GM23338 (cell line): ENCODE results near the gene SMURF1. TPM values are rescaled to one million over a fixed set of nuclear protein-coding genes. Genes with fewer than 3 reads are reported as not detected.

Experiments
- ATAC-seq: fragments of 200-7000 bp; cut with Tn5 transposase; 3 replicates; pipeline ENCODE4 v1.9.1; 2020
- DNase-seq: peaks from one replicate; pipeline ENCODE4 v3.0.0-alpha.2; 2015; ENCODE audit warnings: low spot score
- H2AFZ ChIP-seq: fragments of 200-600 bp; sonication (generic); 2 replicates; pipeline ENCODE4 v1.8.0; 2016; ENCODE audit warnings: antibody characterized with exemption, mild to moderate bottlenecking, moderate library complexity
- H3F3A ChIP-seq: fragments of 200-600 bp; sonication (generic); replicated peaks from 2 replicates; pipeline ENCODE4 v1.8.0; 2017; ENCODE audit warnings: antibody characterized with exemption, mixed run types, low read depth
- H3K27ac ChIP-seq: fragments of 200-600 bp; sonication (generic); 2 replicates; pipeline ENCODE4 v1.6.1; 2016; ENCODE audit warnings: low read depth
- H3K27me3 ChIP-seq: fragments of 200-600 bp; sonication (generic); 2 replicates; pipeline ENCODE4 v1.8.0; 2016; ENCODE audit warnings: mild to moderate bottlenecking, mixed run types, moderate library complexity; ENCODE audit not compliant: insufficient read depth
- H3K36me3 ChIP-seq: fragments of 200-600 bp; sonication (generic); 2 replicates; pipeline ENCODE4 v1.8.0; 2016; ENCODE audit warnings: mild to moderate bottlenecking; ENCODE audit not compliant: insufficient read depth
- H3K4me1 ChIP-seq: fragments of 200-600 bp; sonication (generic); 2 replicates; pipeline ENCODE4 v1.8.0; 2016; ENCODE audit warnings: mild to moderate bottlenecking, moderate library complexity; ENCODE audit not compliant: insufficient read depth
- H3K4me2 ChIP-seq: fragments of 200-600 bp; sonication (generic); 2 replicates; pipeline ENCODE4 v1.7.1; 2017; ENCODE audit warnings: mixed run types
- H3K4me3 ChIP-seq: fragments of 200-600 bp; sonication (generic); 2 replicates; pipeline ENCODE4 v1.6.1; 2016; ENCODE audit warnings: mixed run types
- H3K79me2 ChIP-seq: fragments of 200-600 bp; sonication (generic); replicated peaks from 2 replicates; pipeline ENCODE4 v1.8.0; 2017; ENCODE audit warnings: mild to moderate bottlenecking; ENCODE audit not compliant: insufficient read depth
- H3K9me2 ChIP-seq: fragments of 200-600 bp; sonication (generic); 2 replicates; pipeline ENCODE4 v1.8.0; 2017; ENCODE audit not compliant: insufficient read depth
- H4K20me1 ChIP-seq: fragments of 200-600 bp; sonication (generic); replicated peaks from 2 replicates; pipeline ENCODE4 v1.8.0; 2017; ENCODE audit warnings: mild to moderate bottlenecking; ENCODE audit not compliant: insufficient read depth
- H3K27ac Mint-ChIP-seq: 2 replicates; pipeline ENCODE4 v1.8.0; 2020; ENCODE audit warnings: inconsistent platforms, mild to moderate bottlenecking, moderate library complexity, mixed read lengths
- H3K27me3 Mint-ChIP-seq: 3 replicates; pipeline ENCODE4 v1.8.0; 2022; ENCODE audit warnings: low read depth, mild to moderate bottlenecking, moderate library complexity, mixed read lengths, inconsistent platforms; ENCODE audit not compliant: insufficient read depth, poor library complexity
- H3K36me3 Mint-ChIP-seq: 3 replicates; pipeline ENCODE4 v1.8.0; 2021; ENCODE audit warnings: low read depth, mild to moderate bottlenecking, inconsistent platforms, moderate library complexity, mixed read lengths
- H3K4me1 Mint-ChIP-seq: 3 replicates; pipeline ENCODE4 v1.8.0; 2020; ENCODE audit warnings: mild to moderate bottlenecking, inconsistent platforms, mixed read lengths
- H3K4me3 Mint-ChIP-seq: 3 replicates; pipeline ENCODE4 v1.8.0; 2021; ENCODE audit warnings: moderate library complexity, mild to moderate bottlenecking, inconsistent platforms, mixed read lengths
- H3K9me3 Mint-ChIP-seq: 3 replicates; pipeline ENCODE4 v1.8.0; 2020; ENCODE audit warnings: moderate library complexity, mild to moderate bottlenecking, inconsistent platforms, mixed read lengths
- CREB1 ChIP-seq: fragments of 250-450 bp; sonication (Bioruptor Pico); IDR thresholded peaks from 2 replicates; pipeline ENCODE4 v1.5.0; 2020; ENCODE audit warnings: low read depth, mild to moderate bottlenecking, moderate library complexity
- NANOG ChIP-seq: IDR thresholded peaks from 2 replicates; pipeline ENCODE4 v1.6.1; 2016; ENCODE audit warnings: antibody characterized with exemption, borderline replicate concordance
- POLR2AphosphoS5 ChIP-seq: IDR thresholded peaks from 2 replicates; pipeline ENCODE4 v1.6.1; 2016; ENCODE audit warnings: antibody characterized with exemption, low read depth
- STAT1 ChIP-seq: IDR thresholded peaks from one replicate; pipeline ENCODE4 v1.6.1; 2016; ENCODE audit warnings: antibody characterized with exemption; ENCODE audit not compliant: unreplicated experiment
- ZNF114 ChIP-seq: fragments of 250-450 bp; sonication (Bioruptor Pico); IDR thresholded peaks from 2 replicates; pipeline ENCODE4 v1.5.0; 2020; ENCODE audit warnings: mild to moderate bottlenecking, moderate library complexity
- polyA plus RNA-seq: library from polyadenylated mRNA; unstranded; fragments of >200 nt; fragmentation: Nextera tagmentation; extraction: Ambion mirVana; gene quantifications from 2 replicates; pipeline ENCODE4 v1.2.1, GENCODE V29; 2016
- total RNA-seq: library from RNA; depleted of rRNA; stranded (reverse); fragments of >200 nt; shearing (Covaris generic); gene quantifications from 2 replicates; pipeline ENCODE4 v1.2.3, GENCODE V29; 2014
- TF ChIP-seq, protein P1 (sequence below), 2 experiments: fragments of 200-600 bp in 1 of 2; sonication (generic) in 1 of 2; conservative IDR thresholded peaks; 2 replicates each; pipeline versions ENCODE4 v1.5.1 to v1.6.1; 2016 to 2017; ENCODE audit warnings: antibody characterized with exemption in 2 of 2, low read depth in 2 of 2, mild to moderate bottlenecking in 2 of 2, moderate library complexity in 1 of 2
- TF ChIP-seq, protein P2 (sequence below): fragments of 250-450 bp; sonication (Bioruptor Pico); IDR thresholded peaks from 2 replicates; pipeline ENCODE4 v1.5.0; 2020; ENCODE audit warnings: mild to moderate bottlenecking, moderate library complexity
- TF ChIP-seq, protein P3 (sequence below): IDR thresholded peaks from 2 replicates; pipeline ENCODE4 v1.6.1; 2016; ENCODE audit warnings: antibody characterized with exemption

Gene SMURF1
- total and polyA plus RNA-seq, 2 experiments from 2014 or later = 5.8 to 23.9 TPM

DNA sequence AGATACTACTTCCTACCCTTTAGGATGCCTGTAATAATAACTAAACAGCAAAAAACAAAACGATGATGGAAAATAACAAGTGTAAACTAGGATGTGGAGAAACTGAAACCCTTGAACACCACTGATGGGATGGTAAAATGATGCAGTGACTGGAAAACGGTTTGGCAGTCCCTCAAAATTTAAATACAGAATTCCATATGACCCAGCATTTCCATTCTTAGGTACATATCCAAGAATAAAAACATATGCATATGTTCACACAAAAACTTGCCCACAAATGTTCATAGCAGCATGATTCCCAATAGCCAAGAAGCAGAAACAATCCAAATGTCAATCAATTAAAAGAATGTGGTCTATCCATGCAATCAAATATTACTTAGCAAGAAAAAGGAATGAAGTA is 25.8 kb downstream of the SMURF1 start:
- DNase-seq = no peak
- Histone ChIP-seq H3K27ac (no peak overlapping the region), H3F3A (no peaks in the 10 kb centered on the region), H3K4me3 (no peak overlapping the region), H3K79me2 (peaks cover 100% of the 10 kb centered on the region), H3K36me3 (no peaks in the 10 kb centered on the region), H3K4me1 (peaks cover 4% of the 10 kb centered on the region; the same call in 1 of the 2 replicates), H4K20me1 (no peaks in the 10 kb centered on the region), H3K27me3 (no peaks in the 10 kb centered on the region), H2AFZ (no peak overlapping the region), H3K4me2 (no peak overlapping the region), H3K9me2 (no peaks in the 10 kb centered on the region; the same call in 1 of the 2 replicates)
- ATAC-seq = no peak
- Mint-ChIP-seq H3K4me1 (peaks cover 3% of the 10 kb centered on the region; the same call in 1 of the 3 replicates), H3K27me3 (peaks cover under 1% of the 10 kb centered on the region), H3K27ac (no peak overlapping the region), H3K36me3 (peaks cover 23% of the 10 kb centered on the region), H3K9me3 (peaks cover 6% of the 10 kb centered on the region; the same call in 1 of the 3 replicates), H3K4me3 (no peak overlapping the region)
- TF ChIP-seq POLR2AphosphoS5 (no peak), NANOG (no peak), STAT1 (no peak), CREB1 (CRISPR knock-in tag) (no peak), ZNF114 (CRISPR knock-in tag) (no peak)
- TF ChIP-seq, protein P1, sequence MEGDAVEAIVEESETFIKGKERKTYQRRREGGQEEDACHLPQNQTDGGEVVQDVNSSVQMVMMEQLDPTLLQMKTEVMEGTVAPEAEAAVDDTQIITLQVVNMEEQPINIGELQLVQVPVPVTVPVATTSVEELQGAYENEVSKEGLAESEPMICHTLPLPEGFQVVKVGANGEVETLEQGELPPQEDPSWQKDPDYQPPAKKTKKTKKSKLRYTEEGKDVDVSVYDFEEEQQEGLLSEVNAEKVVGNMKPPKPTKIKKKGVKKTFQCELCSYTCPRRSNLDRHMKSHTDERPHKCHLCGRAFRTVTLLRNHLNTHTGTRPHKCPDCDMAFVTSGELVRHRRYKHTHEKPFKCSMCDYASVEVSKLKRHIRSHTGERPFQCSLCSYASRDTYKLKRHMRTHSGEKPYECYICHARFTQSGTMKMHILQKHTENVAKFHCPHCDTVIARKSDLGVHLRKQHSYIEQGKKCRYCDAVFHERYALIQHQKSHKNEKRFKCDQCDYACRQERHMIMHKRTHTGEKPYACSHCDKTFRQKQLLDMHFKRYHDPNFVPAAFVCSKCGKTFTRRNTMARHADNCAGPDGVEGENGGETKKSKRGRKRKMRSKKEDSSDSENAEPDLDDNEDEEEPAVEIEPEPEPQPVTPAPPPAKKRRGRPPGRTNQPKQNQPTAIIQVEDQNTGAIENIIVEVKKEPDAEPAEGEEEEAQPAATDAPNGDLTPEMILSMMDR (conservative IDR thresholded peaks at IDR 0.05; ENCODE audit: low read depth in 2 of 2) = no peak
- TF ChIP-seq, protein P2, sequence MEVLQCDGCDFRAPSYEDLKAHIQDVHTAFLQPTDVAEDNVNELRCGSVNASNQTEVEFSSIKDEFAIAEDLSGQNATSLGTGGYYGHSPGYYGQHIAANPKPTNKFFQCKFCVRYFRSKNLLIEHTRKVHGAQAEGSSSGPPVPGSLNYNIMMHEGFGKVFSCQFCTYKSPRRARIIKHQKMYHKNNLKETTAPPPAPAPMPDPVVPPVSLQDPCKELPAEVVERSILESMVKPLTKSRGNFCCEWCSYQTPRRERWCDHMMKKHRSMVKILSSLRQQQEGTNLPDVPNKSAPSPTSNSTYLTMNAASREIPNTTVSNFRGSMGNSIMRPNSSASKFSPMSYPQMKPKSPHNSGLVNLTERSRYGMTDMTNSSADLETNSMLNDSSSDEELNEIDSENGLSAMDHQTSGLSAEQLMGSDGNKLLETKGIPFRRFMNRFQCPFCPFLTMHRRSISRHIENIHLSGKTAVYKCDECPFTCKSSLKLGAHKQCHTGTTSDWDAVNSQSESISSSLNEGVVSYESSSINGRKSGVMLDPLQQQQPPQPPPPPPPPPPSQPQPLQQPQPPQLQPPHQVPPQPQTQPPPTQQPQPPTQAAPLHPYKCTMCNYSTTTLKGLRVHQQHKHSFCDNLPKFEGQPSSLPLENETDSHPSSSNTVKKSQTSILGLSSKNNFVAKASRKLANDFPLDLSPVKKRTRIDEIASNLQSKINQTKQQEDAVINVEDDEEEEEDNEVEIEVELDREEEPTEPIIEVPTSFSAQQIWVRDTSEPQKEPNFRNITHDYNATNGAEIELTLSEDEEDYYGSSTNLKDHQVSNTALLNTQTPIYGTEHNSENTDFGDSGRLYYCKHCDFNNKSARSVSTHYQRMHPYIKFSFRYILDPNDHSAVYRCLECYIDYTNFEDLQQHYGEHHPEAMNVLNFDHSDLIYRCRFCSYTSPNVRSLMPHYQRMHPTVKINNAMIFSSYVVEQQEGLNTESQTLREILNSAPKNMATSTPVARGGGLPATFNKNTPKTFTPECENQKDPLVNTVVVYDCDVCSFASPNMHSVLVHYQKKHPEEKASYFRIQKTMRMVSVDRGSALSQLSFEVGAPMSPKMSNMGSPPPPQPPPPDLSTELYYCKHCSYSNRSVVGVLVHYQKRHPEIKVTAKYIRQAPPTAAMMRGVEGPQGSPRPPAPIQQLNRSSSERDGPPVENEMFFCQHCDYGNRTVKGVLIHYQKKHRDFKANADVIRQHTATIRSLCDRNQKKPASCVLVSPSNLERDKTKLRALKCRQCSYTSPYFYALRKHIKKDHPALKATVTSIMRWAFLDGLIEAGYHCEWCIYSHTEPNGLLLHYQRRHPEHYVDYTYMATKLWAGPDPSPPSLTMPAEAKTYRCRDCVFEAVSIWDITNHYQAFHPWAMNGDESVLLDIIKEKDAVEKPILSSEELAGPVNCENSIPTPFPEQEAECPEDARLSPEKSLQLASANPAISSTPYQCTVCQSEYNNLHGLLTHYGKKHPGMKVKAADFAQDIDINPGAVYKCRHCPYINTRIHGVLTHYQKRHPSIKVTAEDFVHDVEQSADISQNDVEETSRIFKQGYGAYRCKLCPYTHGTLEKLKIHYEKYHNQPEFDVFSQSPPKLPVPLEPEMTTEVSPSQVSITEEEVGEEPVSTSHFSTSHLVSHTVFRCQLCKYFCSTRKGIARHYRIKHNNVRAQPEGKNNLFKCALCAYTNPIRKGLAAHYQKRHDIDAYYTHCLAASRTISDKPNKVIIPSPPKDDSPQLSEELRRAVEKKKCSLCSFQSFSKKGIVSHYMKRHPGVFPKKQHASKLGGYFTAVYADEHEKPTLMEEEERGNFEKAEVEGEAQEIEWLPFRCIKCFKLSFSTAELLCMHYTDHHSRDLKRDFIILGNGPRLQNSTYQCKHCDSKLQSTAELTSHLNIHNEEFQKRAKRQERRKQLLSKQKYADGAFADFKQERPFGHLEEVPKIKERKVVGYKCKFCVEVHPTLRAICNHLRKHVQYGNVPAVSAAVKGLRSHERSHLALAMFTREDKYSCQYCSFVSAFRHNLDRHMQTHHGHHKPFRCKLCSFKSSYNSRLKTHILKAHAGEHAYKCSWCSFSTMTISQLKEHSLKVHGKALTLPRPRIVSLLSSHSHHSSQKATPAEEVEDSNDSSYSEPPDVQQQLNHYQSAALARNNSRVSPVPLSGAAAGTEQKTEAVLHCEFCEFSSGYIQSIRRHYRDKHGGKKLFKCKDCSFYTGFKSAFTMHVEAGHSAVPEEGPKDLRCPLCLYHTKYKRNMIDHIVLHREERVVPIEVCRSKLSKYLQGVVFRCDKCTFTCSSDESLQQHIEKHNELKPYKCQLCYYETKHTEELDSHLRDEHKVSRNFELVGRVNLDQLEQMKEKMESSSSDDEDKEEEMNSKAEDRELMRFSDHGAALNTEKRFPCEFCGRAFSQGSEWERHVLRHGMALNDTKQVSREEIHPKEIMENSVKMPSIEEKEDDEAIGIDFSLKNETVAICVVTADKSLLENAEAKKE = no peak
- TF ChIP-seq, protein P3, sequence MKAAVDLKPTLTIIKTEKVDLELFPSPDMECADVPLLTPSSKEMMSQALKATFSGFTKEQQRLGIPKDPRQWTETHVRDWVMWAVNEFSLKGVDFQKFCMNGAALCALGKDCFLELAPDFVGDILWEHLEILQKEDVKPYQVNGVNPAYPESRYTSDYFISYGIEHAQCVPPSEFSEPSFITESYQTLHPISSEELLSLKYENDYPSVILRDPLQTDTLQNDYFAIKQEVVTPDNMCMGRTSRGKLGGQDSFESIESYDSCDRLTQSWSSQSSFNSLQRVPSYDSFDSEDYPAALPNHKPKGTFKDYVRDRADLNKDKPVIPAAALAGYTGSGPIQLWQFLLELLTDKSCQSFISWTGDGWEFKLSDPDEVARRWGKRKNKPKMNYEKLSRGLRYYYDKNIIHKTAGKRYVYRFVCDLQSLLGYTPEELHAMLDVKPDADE = no peak
